Stimulated activated naive CD8-positive, alpha-beta T cell treated with anti-CD3 and anti-CD28 coated beads, Interleukin-15, Interleukin-2, amounts not matched to agents 100 ng/mL and 50 ng/mL, for 24 hours (primary cell): ENCODE data around the gene KRT5.

Experiments
- H3K27ac Mint-ChIP-seq: one replicate; pipeline ENCODE4 v1.8.0; 2021; ENCODE audit warnings: mild to moderate bottlenecking, mixed read lengths
- H3K27me3 Mint-ChIP-seq: one replicate; pipeline ENCODE4 v1.8.0; 2021; ENCODE audit warnings: mixed read lengths
- H3K36me3 Mint-ChIP-seq: one replicate; pipeline ENCODE4 v1.8.0; 2021; ENCODE audit warnings: low read depth, mixed read lengths
- H3K4me1 Mint-ChIP-seq: one replicate; pipeline ENCODE4 v1.8.0; 2021; ENCODE audit warnings: low read depth, mixed read lengths
- H3K4me3 Mint-ChIP-seq: one replicate; pipeline ENCODE4 v1.8.0; 2021; ENCODE audit warnings: mild to moderate bottlenecking, mixed read lengths
- H3K9me3 Mint-ChIP-seq: one replicate; pipeline ENCODE4 v1.8.0; 2021; ENCODE audit warnings: mixed read lengths

Gene KRT5

GRCh38 chr12:52542785-52543318 lies 22.7 kb upstream of the KRT5 start:
- Mint-ChIP-seq H3K9me3 (no peaks in the 10 kb centered on the region), H3K4me1 (peaks cover 6% of the 10 kb centered on the region), H3K27ac (no peak overlapping the region), H3K27me3 (no peaks in the 10 kb centered on the region), H3K4me3 (no peak overlapping the region), H3K36me3 (no peaks in the 10 kb centered on the region)

DNA sequence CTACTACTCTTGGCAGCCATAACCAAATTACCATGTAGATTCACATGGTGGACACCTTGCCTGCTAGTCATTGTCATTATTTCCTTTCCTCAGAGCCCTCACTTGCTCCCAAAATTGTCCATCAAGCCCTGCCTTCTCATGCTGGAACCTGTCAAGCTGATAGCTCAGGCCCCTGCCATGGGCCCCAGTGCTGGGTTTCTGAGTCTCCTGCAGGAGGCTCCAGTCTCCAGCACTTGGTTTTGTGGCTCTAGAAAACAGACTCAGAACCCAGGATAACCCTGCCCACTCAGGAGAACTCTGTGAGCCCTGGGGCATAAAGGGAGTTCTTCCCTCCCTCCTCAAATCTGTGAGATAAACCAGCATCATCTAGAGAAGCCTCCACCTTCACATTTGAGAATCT lies 22.0 kb upstream of the KRT5 start:
- H3K27me3 Mint-ChIP-seq, result no peaks in the 10 kb centered on the region
- H3K9me3 Mint-ChIP-seq, result no peaks in the 10 kb centered on the region
- H3K4me1 Mint-ChIP-seq, result peaks cover 6% of the 10 kb centered on the region
- no peak overlapping the region for H3K27ac Mint-ChIP-seq
- no peak overlapping the region for H3K4me3 Mint-ChIP-seq
- no peaks in the 10 kb centered on the region for H3K36me3 Mint-ChIP-seq

DNA sequence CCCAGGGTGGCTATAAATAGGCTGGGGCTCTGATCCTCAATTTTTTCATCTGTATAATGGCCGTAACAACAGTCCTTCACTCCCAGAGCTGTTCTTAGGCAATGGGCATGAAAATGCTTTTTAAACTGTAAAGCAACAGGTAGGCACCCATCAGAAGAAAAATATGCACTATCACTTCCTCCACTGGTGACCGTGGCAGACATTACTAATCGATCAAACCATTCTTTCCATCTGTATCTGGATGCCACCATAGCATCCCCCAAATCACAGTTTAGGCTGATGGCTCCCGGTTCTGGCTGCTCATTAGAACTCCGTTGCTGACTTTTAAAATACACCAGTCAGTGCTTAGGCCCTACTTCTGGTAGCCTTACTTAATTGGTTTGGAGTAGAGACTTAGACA lies 21.5 kb upstream of the KRT5 start:
- H3K27me3 Mint-ChIP-seq, result no peaks in the 10 kb centered on the region
- no peak overlapping the region for H3K27ac Mint-ChIP-seq
- H3K9me3 Mint-ChIP-seq, result no peaks in the 10 kb centered on the region
- no peaks in the 10 kb centered on the region for H3K36me3 Mint-ChIP-seq
- peaks cover 6% of the 10 kb centered on the region for H3K4me1 Mint-ChIP-seq
- no peak overlapping the region for H3K4me3 Mint-ChIP-seq

DNA sequence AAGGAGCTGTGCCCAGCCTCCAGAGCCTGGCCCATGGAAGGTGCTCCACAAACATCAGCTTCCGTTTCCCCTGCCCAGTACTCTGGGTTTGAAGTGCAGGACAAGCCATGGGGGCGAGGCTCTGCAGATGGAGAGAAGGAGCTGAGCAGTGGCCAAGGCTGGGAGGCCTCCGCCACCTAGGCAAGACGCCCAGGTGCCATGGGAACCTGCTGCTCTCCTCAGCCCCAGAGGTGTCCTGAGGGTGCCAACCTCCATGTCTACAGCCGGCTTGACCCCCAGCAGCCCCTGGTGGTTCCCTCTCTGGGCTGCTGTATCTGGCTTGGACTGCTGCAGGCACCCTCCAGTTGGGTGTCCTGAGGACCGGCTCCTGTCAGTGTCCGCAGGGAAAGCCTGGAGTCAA lies 20.3 kb upstream of the KRT5 start:
- Mint-ChIP-seq H3K9me3 (no peaks in the 10 kb centered on the region), H3K4me1 (peaks cover 6% of the 10 kb centered on the region), H3K36me3 (no peaks in the 10 kb centered on the region), H3K27ac (no peak overlapping the region), H3K4me3 (no peak overlapping the region), H3K27me3 (no peaks in the 10 kb centered on the region)

- H3K9me3 Mint-ChIP-seq, result no peaks in the 10 kb centered on the region
- no peaks in the 10 kb centered on the region for H3K27me3 Mint-ChIP-seq
- H3K27ac Mint-ChIP-seq, result no peak overlapping the region
- H3K4me1 Mint-ChIP-seq, result peaks cover 6% of the 10 kb centered on the region
- no peak overlapping the region for H3K4me3 Mint-ChIP-seq
- H3K36me3 Mint-ChIP-seq, result no peaks in the 10 kb centered on the region
Measured at GRCh38 chr12:52539821-52540173, 19.6 kb upstream of the KRT5 start.

DNA sequence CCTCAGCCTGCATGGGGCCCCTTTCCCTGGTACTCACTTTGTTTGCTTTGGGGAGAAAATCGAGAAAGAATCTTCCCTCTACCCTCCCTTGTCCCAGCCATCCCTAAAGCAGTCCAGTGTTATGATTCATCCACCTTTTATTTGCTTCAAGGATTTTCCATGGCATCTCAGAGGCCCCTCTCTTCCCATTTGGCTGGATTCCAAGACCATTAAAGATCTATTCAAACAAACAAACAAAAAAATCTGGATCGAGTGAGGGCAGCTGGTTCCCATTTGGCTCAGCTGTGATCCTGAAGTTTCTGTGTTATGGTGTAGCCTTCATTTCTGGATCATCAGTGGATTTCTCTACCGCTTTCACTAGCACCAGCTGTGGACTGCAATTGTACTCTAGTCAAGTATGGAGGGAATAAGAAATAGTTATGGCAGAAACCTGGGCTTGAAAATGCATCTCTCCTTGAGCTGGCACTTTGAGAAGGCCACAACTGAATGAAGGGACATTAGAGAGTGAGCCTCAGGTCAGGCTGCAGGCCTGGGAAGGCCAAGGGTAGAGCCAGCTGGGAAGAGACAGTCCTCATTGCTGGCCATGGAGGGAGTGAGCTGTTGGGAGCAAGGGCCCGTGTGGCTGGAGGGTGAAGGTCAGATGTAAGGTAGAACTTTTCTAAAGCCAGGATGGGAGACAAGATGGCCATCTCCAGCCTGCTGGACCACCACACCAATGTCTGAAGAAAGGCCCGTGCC lies 19.1 kb upstream of the KRT5 start:
- Mint-ChIP-seq H3K9me3 (no peaks in the 10 kb centered on the region), H3K27ac (no peak overlapping the region), H3K27me3 (no peaks in the 10 kb centered on the region), H3K4me3 (no peak overlapping the region), H3K4me1 (peaks cover 6% of the 10 kb centered on the region), H3K36me3 (no peaks in the 10 kb centered on the region)

GRCh38 chr12:52537101-52537500 lies 16.9 kb upstream of the KRT5 start:
- H3K27me3 Mint-ChIP-seq, result no peaks in the 10 kb centered on the region
- H3K27ac Mint-ChIP-seq, result no peak overlapping the region
- no peaks in the 10 kb centered on the region for H3K4me1 Mint-ChIP-seq
- no peak overlapping the region for H3K4me3 Mint-ChIP-seq
- no peaks in the 10 kb centered on the region for H3K36me3 Mint-ChIP-seq
- H3K9me3 Mint-ChIP-seq, result no peaks in the 10 kb centered on the region

DNA sequence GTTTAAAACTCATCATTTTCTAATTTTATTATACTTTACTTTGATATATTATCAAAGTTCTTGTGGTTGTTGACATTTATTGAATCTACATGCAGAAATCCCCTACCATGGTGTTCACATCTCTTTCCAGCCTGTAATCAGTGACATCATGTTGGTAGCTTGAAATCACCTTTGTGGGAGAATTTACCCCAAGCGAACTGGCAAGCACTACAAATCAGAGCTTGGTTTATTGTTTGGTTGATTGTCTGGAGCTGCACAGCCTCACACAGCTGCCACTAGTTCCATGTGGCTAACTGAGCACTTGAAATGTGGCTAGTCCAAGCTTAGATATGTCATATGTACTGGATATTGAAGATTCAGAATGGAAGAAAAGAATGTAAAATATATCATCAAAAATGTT lies 15.4 kb upstream of the KRT5 start:
- no peaks in the 10 kb centered on the region for H3K9me3 Mint-ChIP-seq
- no peak overlapping the region for H3K27ac Mint-ChIP-seq
- no peaks in the 10 kb centered on the region for H3K27me3 Mint-ChIP-seq
- H3K4me3 Mint-ChIP-seq, result no peak overlapping the region
- no peaks in the 10 kb centered on the region for H3K36me3 Mint-ChIP-seq
- no peaks in the 10 kb centered on the region for H3K4me1 Mint-ChIP-seq

DNA sequence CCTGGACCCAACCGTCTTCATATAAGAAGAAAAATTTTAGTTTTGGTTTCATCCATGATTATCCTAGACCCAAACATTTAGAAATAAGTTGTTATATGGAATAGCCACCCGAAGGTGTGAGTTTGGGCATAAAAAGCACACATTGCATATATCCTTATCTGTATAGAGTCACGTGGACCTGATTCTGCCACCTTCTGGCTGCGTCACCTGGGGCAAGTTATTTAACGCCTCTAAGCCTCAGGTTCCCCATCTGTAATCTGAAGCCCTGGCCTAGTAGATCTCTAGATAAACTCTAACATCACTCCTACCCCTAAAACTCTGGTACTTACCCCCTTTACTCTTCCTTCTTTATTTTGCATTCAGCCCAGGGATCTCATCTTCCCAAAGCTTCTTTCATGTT lies 14.3 kb upstream of the KRT5 start:
- Mint-ChIP-seq H3K27me3 (no peaks in the 10 kb centered on the region), H3K4me1 (no peaks in the 10 kb centered on the region), H3K4me3 (no peak overlapping the region), H3K36me3 (no peaks in the 10 kb centered on the region), H3K9me3 (no peaks in the 10 kb centered on the region), H3K27ac (no peak overlapping the region)

- H3K9me3 Mint-ChIP-seq, result no peaks in the 10 kb centered on the region
- H3K4me3 Mint-ChIP-seq, result no peak overlapping the region
- H3K27ac Mint-ChIP-seq, result no peak overlapping the region
- no peaks in the 10 kb centered on the region for H3K4me1 Mint-ChIP-seq
- no peaks in the 10 kb centered on the region for H3K27me3 Mint-ChIP-seq
- no peaks in the 10 kb centered on the region for H3K36me3 Mint-ChIP-seq
Measured at GRCh38 chr12:52533686-52534470, 13.7 kb upstream of the KRT5 start.

GRCh38 chr12:52532636-52533035 lies 12.4 kb upstream of the KRT5 start:
- Mint-ChIP-seq H3K4me1 (no peaks in the 10 kb centered on the region), H3K36me3 (no peaks in the 10 kb centered on the region), H3K27ac (no peak overlapping the region), H3K4me3 (no peak overlapping the region), H3K27me3 (no peaks in the 10 kb centered on the region), H3K9me3 (no peaks in the 10 kb centered on the region)

DNA sequence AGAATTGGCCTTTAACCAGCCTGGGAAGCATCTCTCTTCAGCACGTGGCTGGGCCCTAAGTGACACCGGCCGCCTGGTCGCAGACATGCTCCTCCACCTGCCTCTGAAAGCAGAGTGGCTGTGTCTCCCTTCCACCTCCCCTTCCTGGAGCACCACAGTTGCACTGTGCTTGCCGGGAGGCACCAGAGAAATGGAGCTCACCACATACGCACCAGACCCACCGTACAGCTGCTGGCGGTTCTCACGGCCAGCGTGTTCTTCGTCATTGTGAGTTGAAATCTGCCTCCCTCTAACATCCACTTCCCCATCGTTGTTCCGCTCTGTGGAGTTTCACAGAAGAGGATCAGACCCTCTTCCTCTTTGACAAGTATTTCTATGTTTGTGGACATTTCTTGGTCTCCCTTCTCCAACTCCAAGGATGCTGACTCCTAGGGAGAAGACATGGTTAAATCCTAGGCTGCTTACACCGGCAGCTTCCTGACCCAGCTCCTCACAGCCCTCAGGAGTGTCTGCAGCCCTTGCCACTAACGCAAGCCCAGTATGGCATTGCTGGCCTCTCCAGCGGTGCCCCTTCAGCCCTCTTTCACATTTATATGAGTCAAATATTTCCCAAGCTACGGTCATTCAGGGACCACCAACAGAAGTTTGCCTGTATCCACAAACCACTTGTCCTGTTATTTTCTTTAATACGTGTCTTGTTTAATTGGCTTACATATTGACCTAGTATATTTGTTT lies 11.5 kb upstream of the KRT5 start:
- Mint-ChIP-seq H3K27ac (no peak overlapping the region), H3K4me1 (no peaks in the 10 kb centered on the region), H3K27me3 (no peaks in the 10 kb centered on the region), H3K4me3 (no peak overlapping the region), H3K36me3 (no peaks in the 10 kb centered on the region), H3K9me3 (no peaks in the 10 kb centered on the region)

GRCh38 chr12:52530905-52531304 lies 10.7 kb upstream of the KRT5 start:
- H3K27ac Mint-ChIP-seq, result no peak overlapping the region
- H3K4me3 Mint-ChIP-seq, result no peak overlapping the region
- H3K4me1 Mint-ChIP-seq, result no peaks in the 10 kb centered on the region
- no peaks in the 10 kb centered on the region for H3K36me3 Mint-ChIP-seq
- H3K9me3 Mint-ChIP-seq, result no peaks in the 10 kb centered on the region
- no peaks in the 10 kb centered on the region for H3K27me3 Mint-ChIP-seq

- Mint-ChIP-seq H3K9me3 (no peaks in the 10 kb centered on the region), H3K27ac (no peak overlapping the region), H3K4me1 (no peaks in the 10 kb centered on the region), H3K4me3 (no peak overlapping the region), H3K27me3 (no peaks in the 10 kb centered on the region), H3K36me3 (no peaks in the 10 kb centered on the region)
Measured at GRCh38 chr12:52530366-52530765, 10.2 kb upstream of the KRT5 start.

DNA sequence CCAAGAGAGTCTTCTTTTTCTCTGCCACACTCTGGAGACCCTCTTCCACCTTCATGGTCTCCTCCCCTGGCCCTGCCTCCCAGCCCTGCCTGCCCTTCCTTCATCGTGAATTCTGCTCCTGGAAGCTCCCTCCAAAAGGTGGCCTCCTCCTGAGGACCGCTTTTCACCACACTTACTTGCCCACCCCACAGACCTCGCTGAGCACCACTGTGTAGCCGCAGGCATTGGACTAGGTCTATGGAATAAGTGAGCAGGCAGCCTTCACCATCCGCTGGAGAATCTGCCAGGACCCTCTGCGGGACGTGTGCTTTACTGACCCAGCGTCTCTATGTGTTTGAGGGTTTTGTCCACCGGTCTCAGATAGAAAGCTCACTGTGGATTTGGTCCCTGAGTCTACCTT lies 9.7 kb upstream of the KRT5 start:
- no peaks in the 10 kb centered on the region for H3K36me3 Mint-ChIP-seq
- no peaks in the 10 kb centered on the region for H3K4me1 Mint-ChIP-seq
- no peak overlapping the region for H3K27ac Mint-ChIP-seq
- H3K27me3 Mint-ChIP-seq, result no peaks in the 10 kb centered on the region
- no peak overlapping the region for H3K4me3 Mint-ChIP-seq
- H3K9me3 Mint-ChIP-seq, result no peaks in the 10 kb centered on the region
